GM18861 (cell line): Measurements from ENCODE around the gene ANKRD39.

Source experiments
- ATAC-seq: cut with Tn5 transposase; IDR thresholded peaks from one replicate; pipeline ENCODE4 v1.9.1; 2021; ENCODE audit not compliant: unreplicated experiment

ANKRD39 gene

DNA sequence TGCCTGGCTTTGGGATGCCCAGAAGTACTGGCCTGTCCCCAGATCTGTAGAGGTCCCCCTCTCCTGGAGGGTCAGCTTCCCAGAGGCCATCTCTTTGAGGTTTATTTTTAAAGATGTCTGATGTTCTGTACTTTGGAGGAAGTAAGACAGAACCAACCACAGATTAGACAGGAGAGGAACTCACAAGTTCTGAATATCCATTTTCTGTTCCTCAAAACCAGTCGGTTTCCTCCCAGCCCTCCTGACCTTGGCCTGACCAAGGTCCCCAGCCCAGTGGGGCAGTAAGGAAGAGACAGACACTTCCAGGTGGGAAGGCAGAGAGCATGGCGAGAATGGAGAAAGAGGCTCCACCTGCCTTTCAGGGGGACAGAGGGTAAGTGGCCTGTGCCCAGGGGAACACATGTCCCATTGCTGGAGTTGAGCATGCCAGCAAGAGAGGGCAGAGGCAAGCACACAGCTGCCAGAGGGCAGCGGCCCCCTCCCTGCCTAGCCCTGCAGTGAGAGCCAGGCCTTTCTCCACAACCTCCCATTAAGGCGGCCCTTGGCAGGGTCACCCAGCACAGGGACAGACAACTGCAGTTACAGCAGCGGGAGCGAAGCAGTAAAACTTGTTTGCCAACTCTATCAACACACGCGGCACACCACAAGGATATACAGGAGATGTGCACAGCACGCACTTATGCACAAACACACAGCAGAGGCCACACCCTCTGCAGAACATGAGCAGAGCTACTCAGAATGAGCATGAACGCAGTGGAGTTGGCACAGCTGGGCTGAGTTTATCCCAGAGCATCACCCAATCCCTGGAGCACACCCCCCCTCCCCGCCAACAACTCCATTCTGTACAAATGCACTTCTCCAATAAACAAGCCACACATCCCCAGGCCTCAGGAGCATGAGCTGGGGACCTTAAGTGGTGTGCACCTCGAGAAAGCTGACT lies 30.5 kb upstream of the ANKRD39 start:
- no peak for ATAC-seq

DNA sequence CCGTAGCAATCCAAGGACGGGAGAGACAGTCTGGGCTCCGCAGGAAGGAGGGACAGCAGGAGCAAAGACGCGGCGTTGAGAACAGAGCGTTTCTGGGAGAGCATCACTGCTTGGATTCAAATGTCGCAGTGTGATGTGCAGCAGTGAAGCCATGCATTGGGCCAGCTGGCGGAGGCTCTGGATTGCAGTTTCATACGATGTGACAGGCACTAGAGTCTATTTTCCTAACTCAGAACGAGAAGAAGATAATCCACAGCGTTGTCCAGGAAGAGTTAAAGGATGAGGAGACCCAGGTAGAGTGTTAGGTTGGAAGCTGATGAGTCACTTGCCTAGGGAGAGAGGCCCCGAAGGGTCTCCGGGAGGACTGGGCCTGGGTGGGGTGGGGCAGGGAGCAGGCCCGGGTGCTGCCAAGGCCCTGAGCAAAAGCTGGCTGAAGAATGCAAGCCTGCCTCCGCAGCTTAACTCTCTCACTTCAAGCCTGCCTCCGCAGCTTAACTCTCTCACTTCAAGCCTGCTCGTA lies 29.7 kb upstream of the ANKRD39 start:
- ATAC-seq = no peak

DNA sequence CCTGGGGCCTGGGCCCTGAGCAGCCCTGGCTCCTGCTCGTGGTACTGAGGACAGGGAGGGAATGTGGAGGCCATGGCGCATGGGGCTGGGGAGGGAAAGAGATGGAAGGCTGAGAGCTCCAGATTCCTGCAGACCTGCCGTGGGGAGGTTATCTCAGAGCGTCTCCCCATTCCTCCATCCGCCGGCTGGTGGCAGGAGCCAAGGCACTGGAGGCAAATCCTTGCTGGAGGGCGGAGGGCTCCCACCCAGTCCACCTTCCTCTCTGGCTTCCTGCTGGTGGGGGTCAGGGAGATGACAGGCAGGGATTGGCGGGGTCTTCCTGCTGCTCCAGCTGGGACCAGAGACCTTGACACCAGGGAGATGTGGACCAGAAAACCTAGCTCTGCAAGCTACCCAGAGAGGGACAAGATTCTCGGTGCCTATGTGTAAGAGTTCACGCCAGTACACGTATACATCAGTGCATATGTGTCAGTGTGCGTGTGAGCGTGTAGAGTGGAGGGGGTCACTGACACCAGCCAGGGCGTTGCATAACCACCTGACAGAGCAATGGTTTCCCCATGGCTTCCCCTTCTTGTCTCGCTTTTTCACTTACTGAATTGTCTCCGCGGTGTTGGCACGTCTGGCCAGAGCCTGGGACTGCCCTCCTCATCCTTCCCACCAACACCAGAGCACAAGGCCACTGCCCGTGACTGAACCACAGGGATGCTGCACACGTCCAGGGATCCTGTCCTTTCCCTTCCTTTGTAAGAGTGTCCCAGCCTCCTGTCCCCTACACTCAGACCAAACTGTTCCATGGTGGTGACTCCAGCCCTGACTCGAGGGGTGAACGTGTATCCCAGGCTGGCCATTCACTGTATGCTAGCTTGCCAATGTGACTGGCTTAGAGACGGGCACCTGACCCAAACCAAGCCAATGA lies 27.9 kb upstream of the ANKRD39 start:
- ATAC-seq = no peak

DNA sequence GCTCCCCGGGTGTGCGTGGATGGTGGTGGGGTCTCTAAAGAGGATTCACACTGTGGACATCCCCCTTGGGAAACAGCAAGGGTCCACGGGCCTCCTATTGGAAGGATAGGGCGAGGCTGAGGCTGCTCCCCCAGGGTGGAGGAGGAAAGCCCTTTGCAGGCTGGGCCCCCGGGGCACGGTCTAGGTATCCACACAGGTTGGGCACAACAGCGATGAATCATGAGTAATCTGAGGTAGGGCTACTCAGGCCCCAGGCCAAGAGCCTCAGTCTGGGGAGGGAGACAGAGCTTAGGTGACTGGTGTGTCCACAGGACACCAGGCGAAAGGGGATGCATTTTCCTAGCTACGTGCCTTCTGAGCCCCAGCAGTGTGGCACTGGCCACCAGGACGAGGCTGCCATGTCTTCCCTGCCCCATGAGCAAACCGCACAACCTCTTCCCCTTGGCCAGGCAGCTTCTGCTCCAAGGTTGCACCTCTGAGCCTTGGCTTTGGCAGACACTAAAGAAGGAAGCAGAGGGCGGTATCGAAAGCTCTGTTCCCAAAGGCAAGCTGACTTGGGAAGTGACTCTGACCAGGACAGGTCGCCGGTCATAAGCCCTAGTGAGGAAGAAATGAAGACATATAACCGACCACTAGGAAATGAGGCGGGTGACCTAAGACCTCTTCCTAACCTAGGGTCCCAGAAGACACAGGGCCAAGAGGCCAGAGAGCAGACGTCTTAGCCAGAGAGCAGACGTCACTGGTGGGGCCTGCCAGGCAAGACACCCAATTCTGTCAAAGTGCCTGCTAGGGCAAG lies 26.7 kb upstream of the ANKRD39 start:
- no peak for ATAC-seq

DNA sequence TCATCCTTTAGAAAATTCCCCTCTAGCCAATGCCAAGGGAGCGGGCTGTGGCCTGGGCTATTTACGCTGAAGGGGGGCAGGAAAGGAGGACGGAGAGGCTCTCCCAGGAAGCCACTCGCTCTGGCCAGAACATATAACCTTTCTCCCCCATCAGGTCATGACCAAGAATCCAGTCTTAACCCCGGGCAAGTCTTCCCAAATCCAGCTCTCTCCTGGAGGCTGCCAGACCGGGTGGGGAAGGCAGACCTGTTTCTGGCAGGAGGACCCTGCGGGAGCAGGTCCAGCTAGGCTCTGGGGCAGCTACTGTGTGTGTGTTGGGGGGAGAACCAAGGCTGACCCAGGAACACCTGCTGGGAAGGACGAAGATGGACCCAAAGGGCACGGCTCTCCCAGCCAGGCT lies 25.5 kb upstream of the ANKRD39 start:
- no peak for ATAC-seq

DNA sequence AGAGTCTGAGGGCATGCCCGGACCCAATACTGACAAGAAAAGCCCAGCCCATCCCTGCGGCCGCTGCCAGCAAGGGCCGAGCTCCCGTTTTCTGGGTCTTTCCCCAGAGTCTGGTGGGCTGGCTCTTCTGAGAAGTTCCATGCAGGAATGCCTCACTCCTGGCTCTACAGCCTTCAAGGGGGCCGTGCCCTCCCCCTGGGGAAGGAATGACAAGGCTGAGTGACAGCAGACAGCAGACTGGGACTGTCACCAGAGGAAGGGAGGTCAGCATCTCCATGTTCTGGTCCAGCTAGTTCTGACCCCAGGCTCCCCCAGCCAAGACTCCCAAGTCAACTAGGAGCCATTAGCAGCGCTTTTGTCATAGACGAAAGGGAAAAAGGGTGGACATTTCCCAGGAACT lies 25.1 kb upstream of the ANKRD39 start:
- no peak for ATAC-seq

DNA sequence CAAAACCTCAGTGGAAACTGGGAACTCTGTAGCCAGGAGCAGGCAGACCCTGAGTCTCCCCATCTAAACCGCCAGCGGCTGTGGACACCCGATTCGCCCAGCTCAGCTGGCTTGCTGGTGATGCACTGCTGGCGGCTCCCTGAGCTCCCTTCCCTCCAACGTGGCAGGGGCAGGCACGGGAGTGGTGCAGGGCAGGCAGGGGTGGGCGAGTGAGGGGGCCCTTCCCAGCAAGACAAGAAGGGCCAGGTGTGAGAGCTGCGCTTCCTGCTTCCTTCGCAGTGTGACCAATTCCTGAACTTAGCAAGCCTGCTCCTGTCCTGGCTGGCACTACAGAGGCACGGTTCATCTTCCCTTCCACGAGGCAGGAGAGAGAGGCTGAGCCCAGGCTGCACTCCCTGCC lies 24.4 kb upstream of the ANKRD39 start:
- no peak for ATAC-seq

DNA sequence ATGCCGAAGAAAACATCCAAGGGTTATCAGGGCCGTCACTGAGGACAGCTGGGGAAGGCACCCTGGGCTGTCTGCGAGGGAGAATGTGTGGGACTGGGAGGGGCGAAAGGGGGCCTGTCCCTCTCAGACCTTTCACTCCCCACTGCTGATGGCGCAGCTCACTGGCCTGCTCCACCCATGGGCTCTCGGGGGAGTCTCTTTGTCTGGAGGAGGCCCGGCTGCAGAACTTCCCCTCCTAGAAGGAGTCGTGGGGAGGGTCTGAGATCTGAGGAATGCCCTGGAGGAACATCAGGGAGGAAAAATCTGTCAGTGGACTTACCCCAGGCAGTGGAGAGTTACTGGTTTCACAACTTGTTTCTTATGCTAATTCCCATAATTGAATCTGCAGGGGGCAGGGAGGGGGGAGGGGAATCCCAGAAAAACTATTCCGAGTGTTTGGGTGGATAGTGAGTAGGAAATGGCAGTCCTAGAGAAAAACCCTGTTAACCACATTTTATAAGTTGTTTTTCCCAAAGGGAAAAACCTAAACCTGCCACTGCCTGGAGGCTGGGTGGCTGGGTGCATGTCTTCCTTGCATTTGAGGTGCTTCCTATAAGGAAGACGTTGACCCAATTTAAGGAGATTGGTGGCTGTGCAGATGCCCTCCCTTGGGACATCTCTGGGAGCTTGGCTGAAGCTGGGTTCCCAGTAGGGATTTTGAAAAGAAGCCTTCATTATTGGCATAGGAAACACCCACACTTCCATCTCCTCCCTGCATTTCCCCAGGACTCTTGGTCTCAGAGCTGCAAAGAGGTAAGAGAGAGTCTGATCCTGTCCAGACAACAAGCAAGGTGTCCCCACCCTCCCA lies 23.8 kb upstream of the ANKRD39 start:
- ATAC-seq = no peak

DNA sequence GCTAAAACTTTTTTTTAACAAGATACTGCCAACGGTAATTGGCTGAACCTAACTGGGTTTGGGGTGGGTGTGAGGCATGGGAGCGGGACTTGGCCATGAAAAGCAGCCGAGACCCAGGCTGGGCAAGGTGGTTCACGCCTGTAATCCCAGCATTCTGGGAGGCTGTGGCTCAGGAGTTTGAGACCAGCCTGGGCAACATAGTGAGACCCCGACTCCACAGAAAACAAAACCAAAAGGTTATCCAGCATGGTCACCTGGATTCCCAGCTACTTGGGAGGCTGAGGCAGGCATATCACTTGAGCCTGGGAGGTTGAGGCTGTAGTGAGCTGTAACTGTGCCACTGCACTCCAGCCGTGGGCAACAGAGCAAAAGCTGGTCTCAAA lies 23.1 kb upstream of the ANKRD39 start:
- ATAC-seq = no peak

DNA sequence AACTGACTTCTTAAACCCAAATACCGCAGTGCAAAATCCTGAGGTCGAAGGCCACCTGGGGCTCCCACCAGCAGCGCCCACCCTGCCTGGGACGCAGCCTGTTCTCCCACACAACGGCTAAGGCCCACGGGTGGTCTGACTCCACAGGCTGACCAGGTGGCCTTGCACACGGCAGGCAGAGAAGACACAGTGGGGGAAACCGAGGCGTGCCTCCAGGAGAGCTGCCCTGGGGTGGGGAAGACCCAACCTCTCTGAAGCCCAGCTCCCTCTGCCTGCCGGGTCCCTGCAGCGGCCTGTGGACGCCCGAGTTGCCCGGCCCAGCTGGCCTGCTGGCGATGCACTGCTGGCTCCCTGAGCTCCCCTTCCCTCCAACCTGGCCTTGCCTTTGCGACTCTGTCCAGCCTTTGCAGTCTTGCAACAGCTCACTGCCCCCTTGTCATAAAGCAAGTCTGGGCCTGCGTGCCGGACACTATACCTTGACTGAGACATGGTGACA lies 21.8 kb upstream of the ANKRD39 start:
- no peak for ATAC-seq

DNA sequence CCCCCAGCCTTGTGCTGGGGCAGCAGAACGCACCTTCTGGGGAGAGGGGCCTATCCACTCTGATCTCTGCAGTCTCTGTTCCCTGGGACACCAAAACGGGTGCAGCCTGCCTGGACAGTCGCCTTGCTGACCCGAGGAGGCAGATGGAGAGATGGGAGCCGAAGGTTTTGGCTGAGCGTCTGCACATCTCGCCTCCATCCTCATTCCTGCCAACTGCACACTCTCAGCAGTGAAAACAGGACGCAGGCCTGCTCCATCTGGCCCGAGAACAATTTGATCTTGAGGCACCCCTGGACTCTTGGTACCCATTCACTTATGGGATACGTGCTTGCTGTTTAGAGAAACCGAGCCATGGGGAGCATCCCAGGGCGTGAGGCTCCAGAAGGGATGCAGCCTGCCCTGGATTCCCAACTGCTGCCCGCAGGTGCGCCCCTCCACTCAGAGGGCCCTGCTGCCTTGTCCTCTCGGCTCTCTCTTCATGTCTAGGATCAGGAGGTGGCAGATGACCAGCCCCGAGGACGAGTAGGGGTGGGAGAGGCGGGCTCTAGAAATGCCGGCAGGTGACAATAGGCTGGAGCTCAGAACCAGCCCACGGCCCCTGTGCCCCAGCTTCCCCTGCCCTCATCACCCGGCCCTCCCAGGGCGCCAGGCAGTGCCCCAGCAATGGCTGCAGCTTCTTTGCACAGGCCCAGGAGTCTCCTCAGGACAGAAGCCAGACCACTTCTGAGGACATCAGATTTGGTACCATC lies 21.2 kb upstream of the ANKRD39 start:
- ATAC-seq = no peak

DNA sequence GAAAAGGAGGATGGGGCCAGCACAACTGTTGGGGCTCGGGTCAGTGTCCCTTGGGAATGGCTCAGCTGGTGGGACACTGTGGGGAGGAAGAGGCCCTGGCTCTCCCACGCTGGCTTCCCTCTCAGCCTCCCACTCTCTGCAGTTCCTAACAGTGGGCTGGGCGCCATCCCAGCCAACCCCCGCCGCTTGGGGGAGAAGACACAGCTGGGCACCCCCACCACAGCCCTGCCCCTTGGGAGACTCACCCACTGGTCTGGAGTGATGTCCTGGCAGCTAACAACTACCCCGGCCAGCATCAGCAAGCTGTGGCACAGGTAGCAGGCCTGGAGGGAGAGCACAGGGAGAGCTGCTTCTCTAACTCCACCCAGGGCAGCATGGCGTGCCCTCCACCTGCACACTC lies 20.4 kb upstream of the ANKRD39 start:
- no peak for ATAC-seq

DNA sequence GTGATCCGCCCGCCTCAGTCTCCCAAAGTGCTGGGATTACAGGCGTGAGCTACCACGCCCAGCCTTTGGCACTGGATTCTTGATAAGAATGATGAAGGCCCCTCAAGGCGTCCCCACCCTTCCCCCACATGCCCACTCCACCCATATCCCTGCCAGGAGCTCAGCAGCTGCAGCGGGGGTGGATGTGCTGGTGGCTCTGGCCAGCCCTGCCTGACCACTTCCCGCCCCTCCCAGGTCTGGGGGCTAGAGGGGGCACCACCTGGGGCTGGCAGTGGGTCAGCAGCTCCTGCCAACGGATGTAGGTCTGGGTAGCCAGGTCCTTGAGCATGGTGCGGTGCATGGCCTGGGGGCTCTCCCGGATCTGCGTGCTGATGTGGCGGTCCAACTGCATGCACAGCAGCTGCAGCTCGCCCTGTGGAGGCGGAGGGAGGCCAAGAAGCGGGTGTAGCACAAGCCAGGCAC lies 19.8 kb upstream of the ANKRD39 start:
- no peak for ATAC-seq

DNA sequence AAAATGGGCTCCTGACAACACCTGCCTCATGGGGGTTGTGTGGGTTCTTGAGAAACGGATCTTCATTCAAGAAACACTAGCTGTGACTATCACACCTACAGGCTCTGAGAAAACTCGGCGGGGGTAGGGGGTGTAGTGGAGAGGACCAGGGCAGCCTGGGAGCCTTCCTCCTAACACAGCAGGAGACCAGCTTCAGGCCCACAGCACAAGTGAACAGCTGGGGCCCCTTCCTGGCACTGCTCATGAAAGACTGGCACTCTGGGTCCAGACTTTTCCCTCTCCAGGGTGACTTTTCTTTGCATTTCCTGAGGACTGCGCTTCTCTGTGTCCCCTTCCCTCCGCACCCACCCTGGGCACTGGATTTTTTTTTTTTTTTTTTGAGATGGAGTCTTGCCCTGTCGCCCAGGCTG lies 19.2 kb upstream of the ANKRD39 start:
- ATAC-seq = no peak

DNA sequence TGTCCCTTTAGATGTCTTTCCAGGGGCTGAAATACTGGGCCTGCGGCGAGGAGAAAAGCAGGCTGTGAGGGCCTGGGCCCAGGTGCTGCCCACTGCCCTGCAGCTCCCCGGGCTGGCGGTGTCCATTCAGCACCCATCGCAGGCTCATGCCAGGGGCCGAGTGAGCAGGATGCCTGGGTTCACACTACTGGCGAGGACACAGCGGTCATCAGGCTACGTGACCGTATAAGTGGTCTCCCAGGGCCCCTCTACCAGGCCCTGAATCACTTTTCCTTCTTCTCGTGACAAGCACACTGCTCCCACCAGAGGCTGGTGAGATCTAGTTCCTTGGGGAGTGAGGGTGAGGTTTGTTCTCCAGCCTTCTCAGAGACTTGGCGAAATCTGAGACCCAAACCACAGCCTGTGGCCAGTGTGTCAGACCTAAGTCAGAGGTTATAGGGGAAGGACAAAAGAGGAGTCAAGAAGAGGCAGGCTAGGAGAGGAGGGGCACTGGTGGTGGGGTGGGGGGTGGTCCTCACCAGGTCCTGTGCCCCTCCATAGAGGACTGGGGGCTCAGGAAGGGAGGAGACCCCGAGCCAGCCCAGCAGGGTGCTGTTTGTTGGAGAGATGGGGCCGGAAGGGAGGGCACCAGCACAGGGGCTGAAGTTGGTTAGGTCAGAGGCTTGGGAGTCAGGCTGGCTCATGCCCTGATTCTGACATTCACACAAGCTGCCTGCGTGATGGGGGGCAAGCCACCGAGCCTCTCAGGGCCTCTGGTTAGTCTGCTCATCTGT lies 18.6 kb upstream of the ANKRD39 start:
- no peak for ATAC-seq

DNA sequence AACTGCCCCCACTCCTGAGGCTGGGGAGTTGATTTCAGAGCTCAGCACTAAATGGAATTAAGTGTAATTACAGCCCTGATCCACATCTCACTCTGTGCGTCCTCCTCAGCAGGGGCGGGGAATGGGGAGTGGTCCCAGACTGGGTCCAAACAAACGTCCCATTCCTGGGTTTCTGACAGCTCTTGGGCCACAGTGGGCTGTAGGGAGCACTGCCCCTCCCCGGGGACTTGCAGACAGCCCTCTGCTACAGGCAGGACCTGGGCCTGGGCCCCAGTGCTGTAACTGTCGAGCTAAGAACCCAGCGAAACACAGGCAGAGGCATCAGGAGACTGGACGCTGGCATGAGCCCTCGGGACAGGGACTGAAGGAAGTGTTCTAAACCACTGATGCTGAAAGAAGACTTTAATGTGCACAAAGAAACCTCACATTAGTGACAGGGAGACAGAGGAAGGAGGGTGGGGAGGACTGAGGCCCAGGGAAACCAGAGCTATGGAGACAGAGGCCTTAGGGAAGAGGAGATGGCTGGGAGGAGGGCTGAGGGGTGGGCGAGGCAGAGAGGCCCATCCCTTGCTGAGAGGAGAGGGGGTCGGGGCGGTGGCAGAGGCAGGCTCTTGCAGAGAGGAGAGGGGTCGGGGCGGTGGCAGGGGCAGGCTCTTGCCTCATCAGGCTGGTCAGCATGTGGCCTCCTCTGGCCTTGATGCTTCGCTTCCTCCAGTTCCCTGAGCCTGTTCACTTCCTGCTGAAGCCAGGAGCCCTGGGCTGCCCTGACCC lies 17.9 kb upstream of the ANKRD39 start:
- no peak for ATAC-seq

DNA sequence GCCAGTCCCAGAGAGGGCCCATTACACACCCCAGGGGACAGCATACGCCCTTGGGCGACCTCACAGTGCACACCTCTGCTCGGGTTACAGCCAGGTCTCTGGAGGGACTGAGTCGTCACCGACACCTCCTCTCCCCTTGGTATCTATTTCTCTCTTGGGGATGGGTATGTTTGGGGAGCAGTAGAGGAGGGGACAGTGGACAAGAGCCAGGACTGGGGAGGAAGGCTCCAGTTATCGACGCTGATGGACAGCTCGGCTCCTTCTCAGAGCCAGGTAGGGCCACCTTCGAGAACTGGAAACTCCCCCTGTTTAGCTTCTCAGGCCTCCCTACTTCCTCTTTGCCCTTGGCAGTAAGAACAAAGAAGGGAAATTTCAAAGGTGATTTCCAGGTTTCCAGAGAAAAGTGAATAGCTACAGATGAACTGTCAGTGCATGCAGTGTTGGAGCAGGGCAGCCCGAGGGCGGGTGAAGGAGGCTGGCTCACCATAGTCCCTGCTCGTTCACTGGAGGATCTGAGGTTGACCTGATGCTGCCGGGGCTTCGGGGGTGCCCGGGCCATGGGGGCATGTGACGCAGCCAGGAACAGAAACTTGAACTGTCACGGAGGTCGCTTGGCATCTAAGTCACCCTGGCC lies 16.5 kb upstream of the ANKRD39 start:
- ATAC-seq = peak; percentile 50
